ENCODE results near the gene LGALS4. TPM values are rescaled to one million over a fixed set of nuclear protein-coding genes. Genes with fewer than 3 reads are reported as not detected.
"Not testable (repeated sequence)": the region's sequence is repeated elsewhere in the genome, so short reads cannot be mapped to it uniquely, and the experiment has no call there.

LGALS4 gene
- total RNA-seq, 2 donors from 2014 or later: 3.5 TPM; not detected in 1

- Histone ChIP-seq H3K27ac (no peak overlapping the region), H3K36me3 (no peaks in the 10 kb centered on the region), H3K9me3 (no peaks in the 10 kb centered on the region), H3K4me1 (ENCODE audit: control insufficient read depth in 1 of 2, low read depth in 2 of 2) (no peaks in the 10 kb centered on the region), H3K4me3 (no peak overlapping the region), H3K27me3 (replicated peaks; ENCODE audit: insufficient read depth) (no peaks in the 10 kb centered on the region)
- no peak for TF ChIP-seq CTCF (IDR thresholded peaks at IDR 0.05)
- DNase-seq (ENCODE audit: low spot score) (no peak), ATAC-seq (ENCODE audit: insufficient number of reproducible peaks, low FRiP score, low read depth) (no peak)
These were observed 53.1 kb downstream of the LGALS4 start for GRCh38 chr19:38759590-38760003.

GRCh38 chr19:38754196-38754595 lies 58.5 kb downstream of the LGALS4 start:
- ATAC-seq (ENCODE audit: insufficient number of reproducible peaks, low FRiP score, low read depth); H3K36me3 ChIP-seq; DNase-seq (ENCODE audit: low spot score); H3K4me3 ChIP-seq; H3K27me3 ChIP-seq (replicated peaks; ENCODE audit: insufficient read depth); H3K27ac ChIP-seq; H3K4me1 ChIP-seq (ENCODE audit: control insufficient read depth in 1 of 2, low read depth in 2 of 2); H3K9me3 ChIP-seq: not testable (repeated sequence)

- not testable (repeated sequence) for H3K27ac ChIP-seq; H3K36me3 ChIP-seq; H3K27me3 ChIP-seq (replicated peaks; ENCODE audit: insufficient read depth); H3K4me1 ChIP-seq (ENCODE audit: control insufficient read depth in 1 of 2, low read depth in 2 of 2); ATAC-seq (ENCODE audit: insufficient number of reproducible peaks, low FRiP score, low read depth); H3K4me3 ChIP-seq; DNase-seq (ENCODE audit: low spot score); H3K9me3 ChIP-seq
These were observed 59.0 kb downstream of the LGALS4 start for GRCh38 chr19:38753783-38754182.

Other genes with a start within 250 kb of the LGALS4 start
- gene MAP4K1, start 195.0 kb downstream of the LGALS4 start, total RNA-seq: 10 to 100 TPM in 1 of 2 donors, 1 to 10 TPM in 1; 4.6 to 33.7 TPM
- gene EIF3K, start 193.8 kb downstream of the LGALS4 start, total RNA-seq: 100 to 1,000 TPM; 237 to 302 TPM
- 1,000 to 10,000 TPM in 1 of 2 donors, 100 to 1,000 TPM in 1; 668 to 1,387 TPM for gene ACTN4, start 165.3 kb downstream of the LGALS4 start, total RNA-seq
- 1 to 10 TPM in 1 of 2 donors, under 1 TPM in 1; 0.81 to 2.1 TPM for gene CAPN12, start 68.5 kb downstream of the LGALS4 start, total RNA-seq
- gene LGALS7, start 39.4 kb downstream of the LGALS4 start, total RNA-seq: not detected
- gene LGALS7B, start 23.7 kb downstream of the LGALS4 start, total RNA-seq: 1 to 10 TPM in 1 of 2 donors, not detected in 1; 2.0 TPM
- 10 to 100 TPM; 47.5 to 75.0 TPM for gene ECH1, start 18.8 kb upstream of the LGALS4 start, total RNA-seq
- 100 to 1,000 TPM; 153 to 167 TPM for gene HNRNPL, start 37.0 kb upstream of the LGALS4 start, total RNA-seq
- gene RINL, start 65.3 kb upstream of the LGALS4 start, total RNA-seq: 1 to 10 TPM; 4.7 to 5.5 TPM
- gene SIRT2, start 86.7 kb upstream of the LGALS4 start, total RNA-seq: 10 to 100 TPM; 42.8 to 68.4 TPM
- 10 to 100 TPM; 25.3 to 28.4 TPM for gene NFKBIB, start 87.0 kb upstream of the LGALS4 start, total RNA-seq
- gene CCER2, start 99.2 kb upstream of the LGALS4 start, total RNA-seq: not detected
- 10 to 100 TPM in 1 of 2 donors, 1 to 10 TPM in 1; 6.3 to 14.1 TPM for gene SARS2, start 117.8 kb upstream of the LGALS4 start, total RNA-seq
- gene MRPS12, start 118.0 kb upstream of the LGALS4 start, total RNA-seq: 10 to 100 TPM; 24.2 to 32.5 TPM
- gene FBXO17, start 162.8 kb upstream of the LGALS4 start, total RNA-seq: 10 to 100 TPM; 29.6 to 31.7 TPM
- gene FBXO27, start 219.6 kb upstream of the LGALS4 start, total RNA-seq: 10 to 100 TPM in 1 of 2 donors, 1 to 10 TPM in 1; 1.5 to 37.6 TPM

All from thoracic aorta (tissue), 2 donors.